Central memory CD8-positive, alpha-beta T cell (primary cell): Measurements from ENCODE around the gene SAG.

Experiments used
- ATAC-seq: fragments of 150-1000 bp; cut with Tn5 transposase; replicated peaks from 2 replicates; pipeline ENCODE4 v1.10.0; 2022; ENCODE audit warnings: mild to moderate bottlenecking, moderate FRiP score, moderate number of reproducible peaks; ENCODE audit not compliant: poor library complexity, severe bottlenecking; ENCODE audit errors: extremely low read depth
- DNase-seq, 2 donors: peaks; one replicate each; pipeline ENCODE4 v3.0.0; 2021; ENCODE audit warnings: low spot score in 2 of 2
- H3K27ac Mint-ChIP-seq: one replicate; pipeline ENCODE4 v1.8.0; 2022; ENCODE audit warnings: low read depth, mild to moderate bottlenecking, moderate library complexity, mixed read lengths
- H3K27me3 Mint-ChIP-seq: one replicate; pipeline ENCODE4 v1.8.0; 2022; ENCODE audit warnings: mixed read lengths
- H3K36me3 Mint-ChIP-seq: one replicate; pipeline ENCODE4 v1.8.0; 2022; ENCODE audit warnings: mild to moderate bottlenecking, moderate library complexity, mixed read lengths; ENCODE audit not compliant: insufficient read depth
- H3K4me1 Mint-ChIP-seq: one replicate; pipeline ENCODE4 v1.8.0; 2022; ENCODE audit warnings: mixed read lengths
- H3K4me3 Mint-ChIP-seq: one replicate; pipeline ENCODE4 v1.8.0; 2022; ENCODE audit warnings: mild to moderate bottlenecking, moderate library complexity, mixed read lengths
- H3K9me3 Mint-ChIP-seq: one replicate; pipeline ENCODE4 v1.8.0; 2022; ENCODE audit warnings: mixed read lengths

The SAG gene

GRCh38 chr2:233270951-233271350 is 36.7 kb upstream of the SAG start:
- no peaks in the 10 kb centered on the region for H3K27me3 Mint-ChIP-seq
- H3K27ac Mint-ChIP-seq, result peak overlapping the region; percentile 95
- peaks cover 63% of the 10 kb centered on the region for H3K36me3 Mint-ChIP-seq
- peak overlapping the region; percentile 72 for H3K4me3 Mint-ChIP-seq
- H3K4me1 Mint-ChIP-seq, result peaks cover 67% of the 10 kb centered on the region
- no peaks in the 10 kb centered on the region for H3K9me3 Mint-ChIP-seq
- ATAC-seq, result no peak
- no peak for DNase-seq

GRCh38 chr2:233271693-233272092 is 35.9 kb upstream of the SAG start:
- H3K4me1 Mint-ChIP-seq, result peaks cover 60% of the 10 kb centered on the region
- no peak for ATAC-seq
- H3K36me3 Mint-ChIP-seq, result peaks cover 63% of the 10 kb centered on the region
- H3K9me3 Mint-ChIP-seq, result no peaks in the 10 kb centered on the region
- no peak for DNase-seq
- H3K27me3 Mint-ChIP-seq, result no peaks in the 10 kb centered on the region
- peak overlapping the region; percentile 95 for H3K27ac Mint-ChIP-seq
- peak overlapping the region; percentile 36 for H3K4me3 Mint-ChIP-seq

- H3K4me3 Mint-ChIP-seq, result no peak overlapping the region
- H3K36me3 Mint-ChIP-seq, result peaks cover 67% of the 10 kb centered on the region
- H3K4me1 Mint-ChIP-seq, result peaks cover 47% of the 10 kb centered on the region
- no peak for DNase-seq
- H3K27ac Mint-ChIP-seq, result no peak overlapping the region
- H3K9me3 Mint-ChIP-seq, result no peaks in the 10 kb centered on the region
- ATAC-seq, result no peak
- no peaks in the 10 kb centered on the region for H3K27me3 Mint-ChIP-seq
Measured at GRCh38 chr2:233273120-233273519, 34.5 kb upstream of the SAG start.

- peaks cover 33% of the 10 kb centered on the region for H3K4me1 Mint-ChIP-seq
- no peaks in the 10 kb centered on the region for H3K9me3 Mint-ChIP-seq
- peaks cover 79% of the 10 kb centered on the region for H3K36me3 Mint-ChIP-seq
- no peaks in the 10 kb centered on the region for H3K27me3 Mint-ChIP-seq
- DNase-seq (no peak), ATAC-seq (no peak)
- H3K27ac Mint-ChIP-seq, result peak overlapping the region; percentile 71
- no peak overlapping the region for H3K4me3 Mint-ChIP-seq
Measured at GRCh38 chr2:233275223-233275622, 32.4 kb upstream of the SAG start.

- H3K9me3 Mint-ChIP-seq, result no peaks in the 10 kb centered on the region
- DNase-seq (no peak), ATAC-seq (no peak)
- H3K4me1 Mint-ChIP-seq, result peaks cover 28% of the 10 kb centered on the region
- no peaks in the 10 kb centered on the region for H3K27me3 Mint-ChIP-seq
- no peak overlapping the region for H3K27ac Mint-ChIP-seq
- peaks cover 87% of the 10 kb centered on the region for H3K36me3 Mint-ChIP-seq
- H3K4me3 Mint-ChIP-seq, result no peak overlapping the region
Measured at GRCh38 chr2:233278921-233279320, 28.7 kb upstream of the SAG start.

GRCh38 chr2:233280114-233280693 is 27.4 kb upstream of the SAG start:
- no peaks in the 10 kb centered on the region for H3K9me3 Mint-ChIP-seq
- peaks cover 87% of the 10 kb centered on the region for H3K36me3 Mint-ChIP-seq
- H3K27me3 Mint-ChIP-seq, result no peaks in the 10 kb centered on the region
- no peak overlapping the region for H3K4me3 Mint-ChIP-seq
- ATAC-seq, result no peak
- H3K4me1 Mint-ChIP-seq, result peaks cover 31% of the 10 kb centered on the region
- no peak overlapping the region for H3K27ac Mint-ChIP-seq
- no peak for DNase-seq

GRCh38 chr2:233281553-233281952 is 26.1 kb upstream of the SAG start:
- Mint-ChIP-seq H3K27me3 (no peaks in the 10 kb centered on the region), H3K9me3 (no peaks in the 10 kb centered on the region), H3K36me3 (peaks cover 87% of the 10 kb centered on the region), H3K4me1 (peaks cover 32% of the 10 kb centered on the region), H3K27ac (peak overlapping the region; percentile 17), H3K4me3 (no peak overlapping the region)
- no peak for ATAC-seq
- DNase-seq, result no peak

GRCh38 chr2:233281992-233282603 is 25.5 kb upstream of the SAG start:
- H3K4me1 Mint-ChIP-seq, result peaks cover 32% of the 10 kb centered on the region
- H3K4me3 Mint-ChIP-seq, result peak overlapping the region; percentile 29
- DNase-seq, result no peak
- no peaks in the 10 kb centered on the region for H3K27me3 Mint-ChIP-seq
- ATAC-seq, result peak; percentile 76
- peak overlapping the region; percentile 17 for H3K27ac Mint-ChIP-seq
- no peaks in the 10 kb centered on the region for H3K9me3 Mint-ChIP-seq
- H3K36me3 Mint-ChIP-seq, result peaks cover 87% of the 10 kb centered on the region

GRCh38 chr2:233285921-233286320 is 21.7 kb upstream of the SAG start:
- DNase-seq, result no peak
- Mint-ChIP-seq H3K27me3 (no peaks in the 10 kb centered on the region), H3K27ac (no peak overlapping the region), H3K4me3 (no peak overlapping the region), H3K4me1 (peaks cover 27% of the 10 kb centered on the region), H3K9me3 (no peaks in the 10 kb centered on the region), H3K36me3 (peaks cover 81% of the 10 kb centered on the region)
- ATAC-seq, result no peak

- DNase-seq (no peak), ATAC-seq (no peak)
- Mint-ChIP-seq H3K4me3 (no peak overlapping the region), H3K36me3 (peaks cover 84% of the 10 kb centered on the region), H3K27me3 (no peaks in the 10 kb centered on the region), H3K9me3 (no peaks in the 10 kb centered on the region), H3K27ac (no peak overlapping the region), H3K4me1 (peaks cover 10% of the 10 kb centered on the region)
Measured at GRCh38 chr2:233287871-233288270, 19.7 kb upstream of the SAG start.

GRCh38 chr2:233288663-233289062 is 19.0 kb upstream of the SAG start:
- Mint-ChIP-seq H3K27ac (no peak overlapping the region), H3K9me3 (no peaks in the 10 kb centered on the region), H3K36me3 (peaks cover 85% of the 10 kb centered on the region), H3K27me3 (no peaks in the 10 kb centered on the region), H3K4me3 (no peak overlapping the region), H3K4me1 (peaks cover 8% of the 10 kb centered on the region)
- ATAC-seq (no peak), DNase-seq (no peak)

GRCh38 chr2:233289648-233290047 is 18.0 kb upstream of the SAG start:
- no peaks in the 10 kb centered on the region for H3K9me3 Mint-ChIP-seq
- DNase-seq, result no peak
- H3K27ac Mint-ChIP-seq, result peak overlapping the region; percentile 47
- no peak for ATAC-seq
- H3K27me3 Mint-ChIP-seq, result no peaks in the 10 kb centered on the region
- H3K36me3 Mint-ChIP-seq, result peaks cover 86% of the 10 kb centered on the region
- no peak overlapping the region for H3K4me3 Mint-ChIP-seq
- peaks cover 15% of the 10 kb centered on the region for H3K4me1 Mint-ChIP-seq

- peaks cover 10% of the 10 kb centered on the region for H3K4me1 Mint-ChIP-seq
- no peaks in the 10 kb centered on the region for H3K27me3 Mint-ChIP-seq
- H3K36me3 Mint-ChIP-seq, result peaks cover 86% of the 10 kb centered on the region
- H3K9me3 Mint-ChIP-seq, result no peaks in the 10 kb centered on the region
- DNase-seq (no peak), ATAC-seq (no peak)
- H3K4me3 Mint-ChIP-seq, result no peak overlapping the region
- H3K27ac Mint-ChIP-seq, result peak overlapping the region; percentile 47
Measured at GRCh38 chr2:233290051-233290845, 17.4 kb upstream of the SAG start.
